GM19397 (cell line): ENCODE measurements around the gene ZNF282.

Experiments used
- ATAC-seq: cut with Tn5 transposase; IDR thresholded peaks from one replicate; pipeline ENCODE4 v1.9.1; 2021; ENCODE audit warnings: mild to moderate bottlenecking, moderate library complexity; ENCODE audit not compliant: unreplicated experiment

ZNF282 gene

GRCh38 chr7:149195180-149196150 is at the start of gene ZNF282:
Gene ZNF282, plus strand, starts transcription at chr7:149195546. Its CDS starts 44 bp downstream, at chr7:149195590.
- peak; percentile 88 for ATAC-seq

GRCh38 chr7:149147072-149147751 is 48.1 kb upstream of the ZNF282 start, which contains the start of gene ZNF398:
Gene ZNF398, plus strand, starts transcription at chr7:149147453. Its CDS starts 290 bp downstream, at chr7:149147743.
- ATAC-seq = peak; percentile 79

DNA sequence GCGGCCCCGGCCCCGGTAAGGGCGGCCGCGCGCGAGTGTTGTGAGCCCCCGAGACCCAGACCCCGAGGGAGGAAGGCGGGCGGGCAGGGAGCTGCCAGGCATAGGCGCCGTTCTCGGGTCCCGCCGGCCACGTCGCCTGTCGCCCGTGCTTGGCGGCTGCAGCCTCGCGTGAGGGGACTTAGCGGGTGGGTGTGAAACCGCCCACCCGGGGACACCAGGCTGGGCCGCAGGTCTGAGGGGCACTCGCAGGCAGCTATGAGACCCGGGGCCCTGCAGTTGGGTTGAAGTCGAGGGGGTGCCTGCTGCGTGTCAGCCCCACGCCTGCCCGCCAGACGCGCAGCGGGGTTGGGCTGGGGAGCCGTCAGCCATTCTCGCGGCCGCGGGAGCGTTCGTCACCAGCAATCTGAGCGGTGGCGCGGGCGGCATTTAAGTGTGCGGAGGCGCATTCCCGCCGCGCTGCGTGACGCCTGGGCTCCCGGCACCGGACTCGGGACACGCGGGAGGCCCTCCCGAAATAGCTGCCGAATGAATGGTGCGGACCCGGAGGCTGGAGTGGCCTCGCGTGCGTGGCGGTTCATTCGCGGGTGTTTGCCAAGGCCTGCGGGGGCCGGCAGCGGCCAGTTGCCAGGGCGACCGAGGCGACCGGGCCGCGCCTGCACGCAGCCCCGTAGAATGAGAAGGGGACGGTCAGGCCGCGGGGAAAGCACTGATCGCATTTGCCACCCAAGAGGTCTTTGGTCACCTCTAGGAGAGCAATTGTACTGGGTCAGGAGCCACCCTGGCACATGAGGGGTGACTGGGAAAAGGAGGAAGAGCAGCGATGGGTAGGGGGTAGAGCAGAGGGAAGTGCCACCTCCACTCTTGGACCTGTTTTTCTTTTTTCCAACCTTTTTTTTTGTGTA is 47.3 kb upstream of the ZNF282 start:
- peak; percentile 44 for ATAC-seq

GRCh38 chr7:149150981-149151380 is 44.4 kb upstream of the ZNF282 start:
- no peak for ATAC-seq

GRCh38 chr7:149153346-149153745 is 42.0 kb upstream of the ZNF282 start:
- ATAC-seq = no peak

- ATAC-seq = no peak
Measured at GRCh38 chr7:149154056-149154455, 41.3 kb upstream of the ZNF282 start.

GRCh38 chr7:149156898-149157297 is 38.4 kb upstream of the ZNF282 start:
- ATAC-seq = no peak

GRCh38 chr7:149161241-149161848 is 34.0 kb upstream of the ZNF282 start:
- ATAC-seq = no peak

GRCh38 chr7:149166142-149166541 is 29.2 kb upstream of the ZNF282 start:
- no peak for ATAC-seq

DNA sequence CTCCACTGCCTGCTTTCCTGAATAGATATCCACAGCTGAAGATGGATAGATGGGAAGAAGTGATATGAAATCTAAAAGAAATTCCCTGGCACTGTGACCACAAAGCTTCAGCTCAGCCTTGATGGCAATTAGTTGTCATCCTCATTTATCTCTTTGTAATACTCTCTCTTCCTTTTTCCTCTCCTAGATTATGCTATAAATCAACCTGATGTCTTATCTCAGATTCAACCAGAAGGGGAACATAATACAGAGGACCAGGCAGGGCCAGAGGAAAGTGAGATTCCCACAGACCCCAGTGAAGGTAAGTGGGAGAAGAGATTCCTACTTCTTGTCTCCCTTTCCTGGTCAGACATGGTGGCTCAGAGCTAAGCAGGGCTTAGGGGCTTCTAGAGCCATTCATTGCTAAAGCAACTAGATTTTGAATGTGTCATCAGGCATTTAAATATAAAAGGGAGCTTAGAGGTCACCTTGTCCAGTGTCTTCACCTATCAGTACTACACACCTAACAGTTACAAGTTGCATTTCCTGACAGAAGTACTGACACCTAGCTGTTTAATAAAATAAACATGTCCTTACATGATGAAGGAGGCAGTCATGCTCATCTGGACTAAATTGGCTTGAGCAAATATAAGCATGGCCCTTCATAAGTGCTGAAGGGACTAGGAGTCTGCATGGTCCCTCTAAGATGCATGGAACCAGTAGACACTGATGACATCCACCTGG is 28.6 kb upstream of the ZNF282 start:
- ATAC-seq = no peak

DNA sequence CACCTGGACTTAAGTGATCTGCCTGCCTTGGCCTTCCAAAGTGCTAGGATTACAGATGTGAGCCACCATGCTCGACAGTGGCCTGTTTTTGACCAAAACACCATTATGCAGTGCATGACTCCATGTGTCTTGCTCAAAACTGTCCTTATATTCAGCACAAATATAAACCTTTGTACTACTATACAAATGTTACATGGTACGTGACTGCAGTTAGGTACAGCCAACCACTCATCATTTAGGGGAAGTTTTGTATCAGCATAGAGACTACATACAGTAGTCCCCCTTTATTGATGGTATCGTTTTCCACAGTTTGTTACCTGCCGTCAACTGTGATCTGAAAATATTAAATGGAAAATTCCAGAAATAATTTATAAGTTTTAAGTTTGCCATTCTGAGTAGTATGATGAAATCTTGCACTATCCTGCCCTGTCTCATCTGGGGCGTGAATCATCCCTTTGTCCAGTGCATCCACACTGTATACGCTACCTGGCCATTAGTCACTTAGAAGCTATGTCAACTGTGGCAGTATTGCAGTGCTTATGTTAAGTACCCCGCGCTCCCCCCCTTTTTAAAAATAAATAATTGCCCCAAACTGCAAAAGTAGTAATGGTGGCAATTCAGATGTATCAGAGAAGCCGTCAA is 23.3 kb upstream of the ZNF282 start:
- ATAC-seq = no peak

DNA sequence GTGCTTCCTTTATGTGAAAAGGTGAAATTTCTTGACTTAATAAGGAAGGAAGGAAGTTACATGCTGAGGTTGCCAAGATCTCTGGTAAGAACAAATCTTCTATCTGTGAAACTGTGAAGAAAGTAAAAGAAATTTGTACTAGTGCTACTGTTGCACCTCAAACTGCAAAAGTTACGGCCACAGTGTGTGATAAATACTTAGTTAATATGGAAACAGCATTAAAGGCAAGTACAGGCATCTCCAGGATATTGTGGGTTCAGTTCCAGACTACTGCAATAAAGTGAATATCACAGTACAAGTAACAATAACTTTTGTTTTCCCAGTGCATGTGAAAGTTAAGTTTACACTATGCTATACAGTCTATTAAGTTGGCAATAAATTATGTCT is 22.8 kb upstream of the ZNF282 start:
- ATAC-seq = no peak

DNA sequence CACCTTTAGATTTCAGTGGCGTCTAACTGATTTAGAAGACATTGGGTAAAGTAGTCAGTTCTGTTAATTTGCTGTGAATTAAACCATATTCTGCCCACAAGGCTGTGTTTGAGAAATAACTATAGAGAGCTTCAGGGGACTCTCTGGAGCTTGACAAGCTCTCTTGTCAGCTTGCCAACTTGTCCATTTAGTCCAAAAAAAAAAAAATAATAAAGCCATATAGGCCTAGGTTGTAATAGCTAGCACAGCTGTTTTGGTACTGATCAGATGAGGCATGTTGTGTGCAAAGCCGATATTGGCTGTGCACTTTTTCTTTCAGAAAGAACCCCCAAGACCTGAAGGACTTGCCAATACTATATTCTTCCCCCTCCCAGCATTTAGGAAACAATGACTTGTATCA is 20.2 kb upstream of the ZNF282 start:
- ATAC-seq = no peak

GRCh38 chr7:149179241-149179640 is 16.1 kb upstream of the ZNF282 start:
- no peak for ATAC-seq

GRCh38 chr7:149180722-149181449 is 14.5 kb upstream of the ZNF282 start:
- ATAC-seq = no peak

GRCh38 chr7:149181450-149181790 is 13.9 kb upstream of the ZNF282 start:
- no peak for ATAC-seq

DNA sequence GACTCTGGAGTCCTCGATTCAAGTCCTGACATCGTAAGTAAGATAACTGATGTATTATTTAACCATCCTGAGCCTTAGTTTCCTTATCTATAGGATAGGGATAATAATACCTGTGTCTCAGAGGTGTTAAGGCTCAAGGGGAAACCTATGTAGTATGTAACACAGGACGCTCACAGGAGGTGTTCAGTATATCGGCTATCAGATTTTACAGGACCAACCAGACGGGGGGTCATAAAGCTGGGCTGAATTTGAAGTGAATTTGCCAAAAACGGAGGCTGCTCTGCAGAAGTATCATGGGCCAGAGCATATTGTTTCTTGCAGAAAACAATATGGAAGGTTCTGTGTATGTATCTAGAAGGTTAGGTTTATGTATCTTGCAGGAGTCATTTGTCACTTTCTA is 11.1 kb upstream of the ZNF282 start:
- no peak for ATAC-seq

GRCh38 chr7:149188213-149188612 is 7.1 kb upstream of the ZNF282 start:
- ATAC-seq = no peak
